Progenitor cell of endocrine pancreas (in vitro differentiated cells): ENCODE data around the gene C16orf74. TPM values are rescaled to one million over a fixed set of nuclear protein-coding genes. Genes with fewer than 3 reads are reported as not detected.

Experiments used
- DNase-seq: peaks from one replicate; pipeline ENCODE4 v3.0.0; 2021; ENCODE audit warnings: low spot score; ENCODE audit not compliant: unreplicated experiment
- H3K27ac Mint-ChIP-seq: 2 replicates; pipeline ENCODE4 v1.8.0; 2021; ENCODE audit warnings: mild to moderate bottlenecking, moderate library complexity, mixed read lengths
- H3K27me3 Mint-ChIP-seq: 2 replicates; pipeline ENCODE4 v1.8.0; 2021; ENCODE audit warnings: mixed read lengths
- H3K36me3 Mint-ChIP-seq: 2 replicates; pipeline ENCODE4 v1.8.0; 2022; ENCODE audit warnings: mixed read lengths; ENCODE audit not compliant: insufficient read depth
- H3K4me1 Mint-ChIP-seq: 2 replicates; pipeline ENCODE4 v1.8.0; 2021; ENCODE audit warnings: low read depth, mixed read lengths
- H3K4me3 Mint-ChIP-seq: 2 replicates; pipeline ENCODE4 v1.8.0; 2021; ENCODE audit warnings: low read depth, mild to moderate bottlenecking, moderate library complexity, mixed read lengths
- H3K9me3 Mint-ChIP-seq: 2 replicates; pipeline ENCODE4 v1.8.0; 2021; ENCODE audit warnings: low read depth, mixed read lengths
- total RNA-seq: library from RNA; stranded (reverse); gene quantifications from 2 replicates; pipeline ENCODE4 v1.2.1, GENCODE V29; 2021
- TF ChIP-seq, protein P1 (sequence below): fragments of 200-600 bp; sonication (generic); IDR thresholded peaks from one replicate; pipeline ENCODE4 v1.5.0; 2021; ENCODE audit warnings: antibody characterized with exemption, mild to moderate bottlenecking; ENCODE audit not compliant: unreplicated experiment

Gene C16orf74
- total RNA-seq, 1 donor from 2014 or later = 0.65 TPM

- no peak overlapping the region for H3K27ac Mint-ChIP-seq
- H3K36me3 Mint-ChIP-seq = peaks cover 23% of the 10 kb centered on the region
- TF ChIP-seq, protein P1, sequence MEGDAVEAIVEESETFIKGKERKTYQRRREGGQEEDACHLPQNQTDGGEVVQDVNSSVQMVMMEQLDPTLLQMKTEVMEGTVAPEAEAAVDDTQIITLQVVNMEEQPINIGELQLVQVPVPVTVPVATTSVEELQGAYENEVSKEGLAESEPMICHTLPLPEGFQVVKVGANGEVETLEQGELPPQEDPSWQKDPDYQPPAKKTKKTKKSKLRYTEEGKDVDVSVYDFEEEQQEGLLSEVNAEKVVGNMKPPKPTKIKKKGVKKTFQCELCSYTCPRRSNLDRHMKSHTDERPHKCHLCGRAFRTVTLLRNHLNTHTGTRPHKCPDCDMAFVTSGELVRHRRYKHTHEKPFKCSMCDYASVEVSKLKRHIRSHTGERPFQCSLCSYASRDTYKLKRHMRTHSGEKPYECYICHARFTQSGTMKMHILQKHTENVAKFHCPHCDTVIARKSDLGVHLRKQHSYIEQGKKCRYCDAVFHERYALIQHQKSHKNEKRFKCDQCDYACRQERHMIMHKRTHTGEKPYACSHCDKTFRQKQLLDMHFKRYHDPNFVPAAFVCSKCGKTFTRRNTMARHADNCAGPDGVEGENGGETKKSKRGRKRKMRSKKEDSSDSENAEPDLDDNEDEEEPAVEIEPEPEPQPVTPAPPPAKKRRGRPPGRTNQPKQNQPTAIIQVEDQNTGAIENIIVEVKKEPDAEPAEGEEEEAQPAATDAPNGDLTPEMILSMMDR = no peak
- DNase-seq = no peak
- no peaks in the 10 kb centered on the region for H3K27me3 Mint-ChIP-seq
- H3K9me3 Mint-ChIP-seq = no peaks in the 10 kb centered on the region
- peaks cover 15% of the 10 kb centered on the region for H3K4me1 Mint-ChIP-seq
- H3K4me3 Mint-ChIP-seq = no peak overlapping the region
Measured at GRCh38 chr16:85676466-85676865, 74.4 kb downstream of the C16orf74 start.

DNA sequence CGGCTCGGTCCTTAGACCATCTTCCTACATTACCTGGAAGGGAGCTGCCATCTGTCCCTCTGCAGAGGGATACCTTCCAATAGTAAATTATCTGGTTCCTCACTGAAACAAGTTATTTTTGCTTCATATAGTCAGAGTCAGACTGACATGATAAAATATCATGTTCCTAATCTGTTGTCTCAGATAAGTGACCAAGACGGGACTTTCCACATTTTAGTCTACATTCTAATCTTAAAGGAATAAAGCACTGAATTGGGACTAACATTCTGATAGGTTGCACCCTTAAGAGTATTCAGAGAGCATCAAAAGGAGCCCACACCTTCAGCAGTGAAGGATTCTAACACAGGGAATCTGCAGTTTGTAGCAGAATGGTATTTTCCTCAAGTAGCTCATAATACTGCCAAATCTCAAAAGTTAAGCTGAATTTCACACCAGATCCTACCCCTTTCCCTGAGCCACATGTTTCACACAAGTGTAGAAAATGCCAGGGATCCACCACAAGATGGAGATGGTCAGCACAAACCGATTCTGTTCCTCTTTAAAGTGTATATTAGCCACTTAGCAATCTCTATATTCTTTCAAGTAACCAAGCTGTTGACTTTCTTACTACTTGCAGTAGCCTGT, 75.5 kb downstream of the C16orf74 start:
- no peak for DNase-seq
- Mint-ChIP-seq H3K4me3 (no peak overlapping the region), H3K27me3 (no peaks in the 10 kb centered on the region), H3K4me1 (peaks cover 12% of the 10 kb centered on the region), H3K36me3 (peaks cover 27% of the 10 kb centered on the region), H3K27ac (no peak overlapping the region), H3K9me3 (no peaks in the 10 kb centered on the region)
- TF ChIP-seq, protein P1 = peak; percentile 51

DNA sequence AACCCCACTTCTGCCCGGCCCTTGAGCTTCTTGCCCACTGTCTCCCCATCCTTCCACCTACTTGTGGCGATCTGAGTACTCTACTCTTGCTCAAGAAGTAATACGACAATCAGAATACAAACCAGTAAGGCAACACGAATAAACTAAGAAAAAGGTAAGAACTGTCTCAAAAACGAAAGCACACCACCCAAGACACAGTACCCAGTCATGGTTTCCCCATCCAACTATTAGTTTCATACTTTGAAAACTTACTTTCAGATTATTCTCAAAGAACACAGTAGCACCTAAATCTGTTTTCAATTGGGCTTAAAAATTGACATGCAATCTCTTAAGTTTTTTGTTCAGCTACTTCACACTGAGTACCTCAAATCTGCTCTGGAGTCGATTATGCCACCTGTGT, 76.1 kb downstream of the C16orf74 start:
- Mint-ChIP-seq H3K27me3 (no peaks in the 10 kb centered on the region), H3K4me1 (peaks cover 12% of the 10 kb centered on the region), H3K4me3 (no peak overlapping the region), H3K27ac (peak overlapping the region; percentile 92), H3K36me3 (peaks cover 30% of the 10 kb centered on the region), H3K9me3 (no peaks in the 10 kb centered on the region)
- TF ChIP-seq, protein P1 = no peak
- DNase-seq = no peak

DNA sequence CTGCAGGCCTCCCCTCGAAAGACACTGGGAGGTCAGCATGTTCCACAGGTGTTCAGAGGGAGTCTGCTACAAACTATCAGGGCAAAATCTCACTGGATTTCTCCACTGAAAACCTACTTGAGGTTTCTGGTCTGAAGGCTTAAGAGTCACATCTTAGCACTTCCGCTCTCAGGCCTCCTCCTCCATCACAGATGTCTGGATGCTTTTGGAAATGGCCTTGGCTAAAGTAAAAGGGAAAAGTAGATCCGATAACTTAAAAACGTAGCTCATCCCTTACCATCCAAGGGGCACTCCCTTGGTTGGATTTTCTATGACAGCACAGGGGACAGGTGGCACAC, 76.5 kb downstream of the C16orf74 start:
- Mint-ChIP-seq H3K9me3 (no peaks in the 10 kb centered on the region), H3K27ac (peak overlapping the region; percentile 72)

GRCh38 chr16:85673529-85674417, 77.1 kb downstream of the C16orf74 start:
- peak overlapping the region; percentile 72 for H3K27ac Mint-ChIP-seq
- H3K4me3 Mint-ChIP-seq = no peak overlapping the region
- no peaks in the 10 kb centered on the region for H3K27me3 Mint-ChIP-seq
- peaks cover 36% of the 10 kb centered on the region for H3K36me3 Mint-ChIP-seq
- no peaks in the 10 kb centered on the region for H3K9me3 Mint-ChIP-seq
- DNase-seq = no peak
- TF ChIP-seq, protein P1 = no peak
- H3K4me1 Mint-ChIP-seq = peaks cover 5% of the 10 kb centered on the region

More for the DNA sequence above, 76.5 kb downstream of the C16orf74 start:
- Mint-ChIP-seq H3K4me1 (peaks cover 10% of the 10 kb centered on the region), H3K36me3 (peaks cover 34% of the 10 kb centered on the region), H3K27me3 (no peaks in the 10 kb centered on the region), H3K4me3 (no peak overlapping the region)
- no peak for DNase-seq
- TF ChIP-seq, protein P1 = no peak
